Activated T-cell treated with anti-CD3 and anti-CD28 coated beads, Interleukin-2, amount 50 U/mL, for 72 hours (primary cell): ENCODE measurements around the gene CRYAA. TPM values are rescaled to one million over a fixed set of nuclear protein-coding genes. Genes with fewer than 3 reads are reported as not detected.

Experiments
- ATAC-seq, 2 donors: fragments of 150-1000 bp; cut with Tn5 transposase; replicated peaks in 1 of 2; 2 replicates each; pipeline ENCODE4 v1.10.0; 2021; ENCODE audit warnings: moderate library complexity in 2 of 2, mild to moderate bottlenecking in 1 of 2
- DNase-seq, 2 donors: peaks; one replicate each; pipeline ENCODE4 v3.0.0; 2021 to 2022; ENCODE audit warnings: mixed read lengths in 1 of 2
- H3K27ac Mint-ChIP-seq: one replicate; pipeline ENCODE4 v1.8.0; 2022; ENCODE audit warnings: mild to moderate bottlenecking, moderate library complexity, mixed read lengths
- H3K27me3 Mint-ChIP-seq: one replicate; pipeline ENCODE4 v1.8.0; 2022; ENCODE audit warnings: low read depth, mixed read lengths
- H3K36me3 Mint-ChIP-seq, 2 donors: one replicate each; pipeline ENCODE4 v1.8.0; 2022; ENCODE audit warnings: mixed read lengths in 2 of 2, mild to moderate bottlenecking in 1 of 2; ENCODE audit not compliant: insufficient read depth in 2 of 2
- H3K4me1 Mint-ChIP-seq: one replicate; pipeline ENCODE4 v1.8.0; 2022; ENCODE audit warnings: low read depth, mixed read lengths
- H3K4me3 Mint-ChIP-seq, 2 donors: one replicate each; pipeline ENCODE4 v1.8.0; 2022; ENCODE audit warnings: mild to moderate bottlenecking in 2 of 2, mixed read lengths in 2 of 2, moderate library complexity in 2 of 2
- H3K9me3 Mint-ChIP-seq, 2 donors: one replicate each; pipeline ENCODE4 v1.8.0; 2022; ENCODE audit warnings: mixed read lengths in 2 of 2
- total RNA-seq, 2 donors: library from RNA; stranded (reverse); gene quantifications; one replicate each; pipeline ENCODE4 v1.2.3, GENCODE V29; 2022

The CRYAA gene
- total RNA-seq, 2 donors from 2014 or later, result not detected

DNA sequence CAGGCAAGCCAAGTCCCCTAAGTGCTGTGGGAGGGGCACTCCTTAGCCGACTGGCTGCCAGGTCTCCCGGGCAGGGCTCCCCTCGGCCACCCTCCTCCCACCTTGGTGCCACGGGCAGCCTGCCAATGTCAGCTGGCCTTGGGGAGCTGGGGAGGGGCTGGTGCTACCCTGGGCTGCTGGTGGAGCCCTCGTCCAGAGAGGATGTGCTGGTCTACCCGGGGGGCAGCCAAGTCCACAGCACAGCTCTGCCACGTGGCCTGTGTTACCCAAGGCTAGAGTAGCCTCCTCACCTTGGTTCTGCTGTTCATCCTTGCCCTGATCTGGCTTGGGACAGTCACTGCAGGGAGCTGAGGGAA, 42.9 kb downstream of the CRYAA start:
- ATAC-seq, result no peak
- Mint-ChIP-seq H3K4me3 (no peak overlapping the region), H3K27me3 (no peaks in the 10 kb centered on the region), H3K27ac (no peak overlapping the region), H3K36me3 (no peaks in the 10 kb centered on the region), H3K4me1 (no peaks in the 10 kb centered on the region), H3K9me3 (no peaks in the 10 kb centered on the region)
- DNase-seq, result no peak

Other genes with a start within 250 kb of the CRYAA start
- under 1 TPM; 0.25 to 0.31 TPM for gene ERVH48-1, start 243.4 kb upstream of the CRYAA start, total RNA-seq
- gene PKNOX1, start 194.4 kb upstream of the CRYAA start, total RNA-seq, result 10 to 100 TPM; 22.8 to 26.8 TPM
- 100 to 1,000 TPM in 1 of 2 donors, 10 to 100 TPM in 1; 89.1 to 130 TPM for gene CBS, start 93.2 kb upstream of the CRYAA start, total RNA-seq
- gene U2AF1, start 61.4 kb upstream of the CRYAA start, total RNA-seq, result 10 to 100 TPM; 36.7 to 73.4 TPM